WI38 (cell line): ENCODE data around the gene FAM111A.

ENCODE experiments used
- H3K4me3 ChIP-seq: 2 replicates; pipeline ENCODE4 v1.5.1; 2011; ENCODE audit warnings: low read depth, mild to moderate bottlenecking, control low read depth, low read length
- TF ChIP-seq, protein P1 (sequence below): IDR thresholded peaks from 2 replicates; pipeline ENCODE4 v1.5.1; 2012; ENCODE audit warnings: low read depth, mild to moderate bottlenecking, control low read depth, low read length

FAM111A gene

DNA sequence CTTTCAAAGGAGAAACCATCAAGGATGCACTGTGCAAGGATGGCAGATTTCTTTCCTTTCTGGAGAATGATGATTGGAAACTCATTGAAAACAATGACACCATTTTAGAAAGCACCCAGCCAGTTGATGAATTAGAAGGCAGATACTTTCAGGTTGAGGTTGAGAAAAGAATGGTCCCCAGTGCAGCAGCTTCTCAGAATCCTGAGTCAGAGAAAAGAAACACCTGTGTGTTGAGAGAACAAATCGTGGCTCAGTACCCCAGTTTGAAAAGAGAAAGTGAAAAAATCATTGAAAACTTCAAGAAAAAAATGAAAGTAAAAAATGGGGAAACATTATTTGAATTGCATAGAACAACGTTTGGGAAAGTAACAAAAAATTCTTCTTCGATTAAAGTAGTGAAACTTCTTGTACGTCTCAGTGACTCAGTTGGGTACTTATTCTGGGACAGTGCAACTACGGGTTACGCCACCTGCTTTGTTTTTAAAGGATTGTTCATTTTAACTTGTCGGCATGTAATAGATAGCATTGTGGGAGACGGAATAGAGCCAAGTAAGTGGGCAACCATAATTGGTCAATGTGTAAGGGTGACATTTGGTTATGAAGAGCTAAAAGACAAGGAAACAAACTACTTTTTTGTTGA is 9.8 kb downstream of the FAM111A start:
- no peak overlapping the region for H3K4me3 ChIP-seq
- TF ChIP-seq, protein P1, sequence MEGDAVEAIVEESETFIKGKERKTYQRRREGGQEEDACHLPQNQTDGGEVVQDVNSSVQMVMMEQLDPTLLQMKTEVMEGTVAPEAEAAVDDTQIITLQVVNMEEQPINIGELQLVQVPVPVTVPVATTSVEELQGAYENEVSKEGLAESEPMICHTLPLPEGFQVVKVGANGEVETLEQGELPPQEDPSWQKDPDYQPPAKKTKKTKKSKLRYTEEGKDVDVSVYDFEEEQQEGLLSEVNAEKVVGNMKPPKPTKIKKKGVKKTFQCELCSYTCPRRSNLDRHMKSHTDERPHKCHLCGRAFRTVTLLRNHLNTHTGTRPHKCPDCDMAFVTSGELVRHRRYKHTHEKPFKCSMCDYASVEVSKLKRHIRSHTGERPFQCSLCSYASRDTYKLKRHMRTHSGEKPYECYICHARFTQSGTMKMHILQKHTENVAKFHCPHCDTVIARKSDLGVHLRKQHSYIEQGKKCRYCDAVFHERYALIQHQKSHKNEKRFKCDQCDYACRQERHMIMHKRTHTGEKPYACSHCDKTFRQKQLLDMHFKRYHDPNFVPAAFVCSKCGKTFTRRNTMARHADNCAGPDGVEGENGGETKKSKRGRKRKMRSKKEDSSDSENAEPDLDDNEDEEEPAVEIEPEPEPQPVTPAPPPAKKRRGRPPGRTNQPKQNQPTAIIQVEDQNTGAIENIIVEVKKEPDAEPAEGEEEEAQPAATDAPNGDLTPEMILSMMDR = no peak

DNA sequence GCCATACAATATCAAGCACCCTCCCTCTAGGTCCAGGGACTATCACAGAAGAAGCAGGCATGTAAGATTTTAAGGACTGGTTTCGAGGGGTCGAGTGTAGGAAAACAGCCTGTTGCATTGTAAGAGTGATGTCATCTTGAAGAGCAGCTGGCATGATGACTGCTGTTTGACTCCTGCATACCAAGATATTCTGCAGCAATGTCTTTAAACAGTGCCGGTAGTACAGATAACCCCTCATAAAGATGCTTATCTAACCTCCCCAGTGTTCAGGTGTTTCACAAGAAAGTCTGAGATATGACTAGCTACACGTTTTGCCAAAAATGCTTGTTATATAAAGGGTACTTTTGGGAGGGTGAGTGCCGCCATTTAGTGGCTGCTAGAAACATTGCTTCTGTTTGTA is 12.0 kb downstream of the FAM111A start:
- H3K4me3 ChIP-seq = no peak overlapping the region

GRCh38 chr11:59157433-59157832 is 14.8 kb downstream of the FAM111A start:
- TF ChIP-seq, protein P1 = no peak
- no peak overlapping the region for H3K4me3 ChIP-seq

More for the DNA sequence above, 12.0 kb downstream of the FAM111A start:
- TF ChIP-seq, protein P1 = no peak

DNA sequence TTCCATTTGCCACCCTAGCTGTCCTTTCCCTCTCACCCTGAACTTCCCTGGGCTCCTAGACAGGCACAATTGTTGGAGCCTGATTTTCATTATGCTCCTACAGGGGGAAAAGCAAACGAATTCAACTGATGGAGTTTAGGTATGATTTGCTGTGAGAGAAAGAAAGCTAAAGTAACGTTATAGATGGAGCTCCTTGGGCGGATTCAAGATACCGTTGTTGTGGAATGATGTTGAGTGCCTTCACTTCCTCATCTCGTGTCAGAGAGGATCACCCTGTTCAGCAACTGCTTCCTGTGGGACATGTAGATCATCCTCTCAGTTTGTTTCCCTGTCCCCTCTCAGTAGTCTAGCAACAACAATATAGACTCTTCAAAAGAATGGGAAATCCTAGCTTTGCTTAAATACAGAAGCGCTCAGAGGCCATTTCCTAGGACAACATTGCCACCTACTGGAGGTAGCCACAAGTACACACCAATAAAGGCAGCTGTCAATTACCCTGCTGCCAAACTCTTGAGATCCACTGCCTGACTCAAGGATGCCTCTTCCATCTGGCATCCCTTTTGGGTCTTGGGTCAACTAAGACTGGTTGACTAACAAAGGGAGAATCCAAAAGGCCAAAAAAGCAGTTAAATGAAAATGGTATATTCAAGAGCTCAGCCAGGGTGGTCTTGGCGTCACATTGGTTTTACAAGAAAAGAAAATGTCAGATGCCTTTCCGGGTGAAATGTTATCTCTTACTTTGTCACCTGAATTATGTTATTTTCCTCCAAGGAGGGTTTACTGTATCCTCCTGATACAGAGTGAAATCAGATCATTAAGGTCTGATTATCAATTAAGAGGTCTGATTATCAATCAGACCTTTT is 15.8 kb downstream of the FAM111A start:
- TF ChIP-seq, protein P1 = peak; percentile 70
- H3K4me3 ChIP-seq = no peak overlapping the region

GRCh38 chr11:59164028-59164427 is 21.4 kb downstream of the FAM111A start:
- TF ChIP-seq, protein P1 = no peak
- H3K4me3 ChIP-seq = no peak overlapping the region

DNA sequence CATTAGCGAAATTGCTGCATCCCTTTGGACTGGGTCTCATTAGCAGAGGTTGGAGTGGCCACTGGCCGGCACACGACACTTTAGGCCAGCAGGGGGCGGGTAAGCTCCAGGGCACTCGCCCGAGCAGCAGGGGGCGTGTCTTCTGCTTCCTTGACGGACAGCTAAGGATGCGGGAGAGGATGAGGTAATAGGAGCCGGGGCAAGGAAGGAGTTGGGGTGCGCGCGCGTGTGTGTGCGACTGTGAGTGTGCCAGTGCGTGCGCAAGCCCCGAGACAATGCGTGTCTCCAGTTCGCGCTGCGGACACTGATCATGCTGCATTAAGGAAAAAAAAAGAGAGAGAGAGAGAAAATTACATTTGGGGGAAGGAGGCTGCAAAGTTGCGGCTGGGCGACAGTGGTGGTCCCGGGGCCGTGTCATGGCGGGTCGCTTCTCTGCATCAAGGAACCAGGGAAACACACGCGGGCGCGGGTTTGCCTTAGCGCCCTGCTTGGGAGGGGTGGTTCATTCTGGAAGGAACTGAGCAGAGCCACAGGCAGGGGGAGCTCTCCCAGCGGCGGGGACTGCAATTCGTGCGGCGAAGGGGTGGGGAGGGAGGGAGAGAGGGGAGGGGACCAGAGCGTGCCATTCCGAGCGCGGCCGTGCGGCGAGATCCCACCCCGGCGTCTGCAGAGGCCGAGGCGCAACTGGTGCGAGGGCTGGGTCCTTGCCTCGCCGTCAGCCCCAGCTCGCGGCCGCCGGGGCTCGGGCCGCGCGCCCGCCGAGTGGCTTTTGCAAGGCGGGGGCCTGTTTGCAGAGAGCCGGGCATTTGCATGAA is 29.1 kb downstream of the FAM111A start, which contains the start of gene DTX4:
TSS of gene DTX4 (plus strand) at position 625 of the 815 bp plus-strand sequence. CDS start 464 bp downstream, outside the sequence.
- TF ChIP-seq, protein P1 = peak; percentile 66
- H3K4me3 ChIP-seq = peak within 1 kb of the TSS; percentile 82
